GM19351 (cell line): ENCODE data around the gene CCDC40.

ENCODE experiments used
- ATAC-seq: cut with Tn5 transposase; IDR thresholded peaks from one replicate; pipeline ENCODE4 v1.9.1; 2021; ENCODE audit warnings: mild to moderate bottlenecking, moderate library complexity; ENCODE audit not compliant: unreplicated experiment

The CCDC40 gene

DNA sequence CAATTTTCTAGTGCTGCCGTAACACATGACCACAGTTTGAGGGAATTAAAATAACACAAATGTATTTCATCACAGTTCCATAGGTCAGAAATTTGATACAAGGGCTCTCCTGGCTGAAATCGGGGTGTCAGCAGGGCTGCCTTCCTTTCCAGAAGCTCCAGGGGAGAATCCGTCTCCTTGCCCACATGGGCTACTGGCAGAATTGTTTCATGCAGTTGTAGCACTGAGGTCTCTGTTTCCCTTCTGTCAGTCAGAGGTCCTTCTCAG lies 89.9 kb downstream of the CCDC40 start:
- no peak for ATAC-seq

DNA sequence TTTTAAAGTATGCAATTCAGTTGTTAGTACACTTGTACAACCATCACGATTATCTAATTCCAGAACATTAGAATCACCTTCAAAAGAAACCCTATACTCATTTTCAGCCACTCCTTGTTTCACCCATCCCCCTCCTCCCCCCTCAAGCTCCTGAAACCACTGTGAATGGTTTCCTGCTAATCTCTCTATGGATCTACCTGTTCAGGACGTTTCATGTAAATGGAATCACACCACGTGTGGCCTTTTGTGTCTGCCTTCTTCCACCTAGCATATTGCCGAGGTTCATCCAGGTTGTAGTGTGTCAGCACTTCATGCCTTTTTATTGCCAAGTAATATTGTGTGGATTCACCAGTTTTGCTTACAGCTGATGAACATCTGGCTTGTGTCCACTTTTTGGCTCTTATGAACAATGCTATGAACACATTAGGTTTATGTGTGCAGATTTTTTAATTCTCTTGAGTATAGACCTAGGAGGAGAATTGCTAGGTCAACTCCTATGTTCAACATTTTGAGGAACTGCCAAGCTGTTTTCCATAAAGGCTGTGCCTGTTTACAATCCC lies 92.6 kb downstream of the CCDC40 start:
- ATAC-seq, result no peak

DNA sequence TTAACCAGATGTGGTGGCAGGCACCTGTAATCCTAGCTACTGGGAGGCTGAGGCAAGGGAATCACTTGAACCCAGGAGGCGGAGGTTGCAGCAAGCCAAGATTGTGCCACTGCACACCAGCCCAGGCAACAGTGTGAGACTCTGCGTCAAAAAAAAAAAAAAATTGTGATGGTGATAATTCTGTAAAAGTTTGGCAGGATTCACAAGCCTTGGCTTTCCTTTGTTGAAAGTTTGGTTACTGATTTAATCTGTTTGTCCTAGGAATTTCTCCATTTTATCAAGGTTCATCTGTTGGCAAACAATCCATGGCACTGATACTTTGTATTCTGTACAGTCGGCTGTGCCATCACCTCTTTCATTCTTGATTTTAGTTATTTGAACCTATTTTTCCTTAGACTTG lies 94.5 kb downstream of the CCDC40 start:
- no peak for ATAC-seq

DNA sequence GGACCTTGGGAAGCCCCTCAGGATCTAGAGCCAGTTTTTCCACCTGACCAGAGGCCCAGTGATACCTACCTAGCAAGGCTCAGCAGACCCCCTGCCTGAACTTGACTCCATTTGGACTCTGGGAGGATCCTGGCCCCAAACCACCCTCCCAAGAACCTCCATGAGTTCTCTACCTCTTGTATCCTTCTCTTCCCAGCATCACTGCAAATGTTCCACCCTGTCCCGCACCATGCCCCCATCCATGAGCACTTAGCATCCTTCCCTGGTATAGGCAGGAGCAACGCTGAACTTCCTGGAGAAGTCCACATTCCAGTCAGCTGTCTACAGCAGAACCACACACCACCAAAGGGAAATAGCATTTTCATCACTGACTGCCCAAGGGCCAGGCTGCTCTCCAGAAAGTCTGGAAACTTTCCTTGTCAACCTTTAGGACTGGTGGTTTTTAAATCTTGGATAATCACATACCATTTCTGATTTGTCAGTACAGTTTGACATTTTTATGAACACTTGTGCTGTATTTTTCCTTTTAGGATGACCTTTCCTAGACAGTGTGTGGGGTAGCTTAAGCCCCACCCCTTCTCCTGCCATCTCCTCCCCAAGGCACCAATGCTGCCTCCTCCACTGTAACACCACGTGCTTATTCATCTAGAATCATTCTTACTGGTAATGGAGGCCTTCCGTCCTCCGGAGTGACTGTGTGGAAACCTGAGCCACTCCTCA lies 96.6 kb downstream of the CCDC40 start:
- no peak for ATAC-seq

DNA sequence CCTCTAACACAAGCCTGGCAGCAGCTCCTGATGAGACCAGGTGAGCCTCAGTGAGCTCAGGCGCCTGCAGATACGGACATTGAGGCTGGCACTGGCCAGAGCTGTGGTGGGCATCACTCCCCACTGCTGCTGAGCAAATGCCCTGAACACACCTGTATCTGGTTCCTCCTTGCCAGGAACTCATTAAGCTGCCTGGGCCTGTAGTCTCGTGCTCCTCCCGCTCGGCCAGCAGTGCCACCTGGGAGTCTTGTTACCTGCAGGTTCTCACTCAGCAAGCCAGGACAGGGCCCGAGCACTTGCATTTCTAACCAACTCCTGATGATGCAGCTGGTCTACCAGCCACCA lies 97.2 kb downstream of the CCDC40 start:
- no peak for ATAC-seq

DNA sequence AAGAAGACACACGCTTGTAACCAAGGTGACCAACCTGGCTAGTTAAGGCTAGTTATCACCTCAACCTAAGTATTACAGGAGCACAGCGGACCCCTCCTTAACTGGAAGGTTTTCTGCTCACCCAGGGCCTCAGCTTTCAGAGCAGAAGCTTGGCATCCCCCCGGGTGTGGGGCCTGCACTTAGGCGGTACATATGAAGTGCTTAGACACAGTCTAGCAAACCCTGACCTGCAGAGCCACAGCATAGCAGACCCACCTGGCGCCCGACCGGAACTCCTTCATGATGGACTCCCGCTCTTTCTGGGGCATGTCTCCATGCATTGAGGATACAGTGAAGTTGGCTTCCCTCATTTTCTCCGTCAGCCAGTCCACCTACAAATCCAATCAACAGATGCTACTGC lies 100.7 kb downstream of the CCDC40 start:
- no peak for ATAC-seq

DNA sequence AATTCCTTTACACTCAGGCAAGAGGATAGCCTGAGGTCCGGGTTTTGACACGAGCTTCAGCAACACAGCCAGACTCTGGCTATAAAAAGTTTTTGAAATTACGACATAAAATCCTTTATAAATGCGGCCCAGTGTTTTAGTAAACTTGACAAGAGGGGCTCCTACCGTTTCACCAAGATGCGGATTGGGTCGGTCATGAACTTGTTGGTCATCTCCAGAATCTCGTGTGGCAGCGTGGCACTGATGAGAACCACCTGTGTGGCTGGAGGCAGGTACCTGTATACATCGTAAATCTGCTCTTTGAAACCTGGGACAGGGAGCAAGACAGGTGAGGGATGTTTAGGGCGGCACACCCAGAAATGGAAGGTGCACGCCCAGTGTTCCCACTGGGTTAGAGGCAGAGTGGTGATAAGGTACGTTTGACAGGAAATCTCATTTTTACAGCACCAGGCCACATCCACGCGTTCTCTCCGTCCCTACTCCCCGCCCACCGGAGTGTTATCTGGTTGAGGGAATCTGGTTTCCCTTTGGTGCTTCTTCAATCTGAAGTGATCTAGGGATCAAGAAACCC lies 102.5 kb downstream of the CCDC40 start:
- no peak for ATAC-seq

DNA sequence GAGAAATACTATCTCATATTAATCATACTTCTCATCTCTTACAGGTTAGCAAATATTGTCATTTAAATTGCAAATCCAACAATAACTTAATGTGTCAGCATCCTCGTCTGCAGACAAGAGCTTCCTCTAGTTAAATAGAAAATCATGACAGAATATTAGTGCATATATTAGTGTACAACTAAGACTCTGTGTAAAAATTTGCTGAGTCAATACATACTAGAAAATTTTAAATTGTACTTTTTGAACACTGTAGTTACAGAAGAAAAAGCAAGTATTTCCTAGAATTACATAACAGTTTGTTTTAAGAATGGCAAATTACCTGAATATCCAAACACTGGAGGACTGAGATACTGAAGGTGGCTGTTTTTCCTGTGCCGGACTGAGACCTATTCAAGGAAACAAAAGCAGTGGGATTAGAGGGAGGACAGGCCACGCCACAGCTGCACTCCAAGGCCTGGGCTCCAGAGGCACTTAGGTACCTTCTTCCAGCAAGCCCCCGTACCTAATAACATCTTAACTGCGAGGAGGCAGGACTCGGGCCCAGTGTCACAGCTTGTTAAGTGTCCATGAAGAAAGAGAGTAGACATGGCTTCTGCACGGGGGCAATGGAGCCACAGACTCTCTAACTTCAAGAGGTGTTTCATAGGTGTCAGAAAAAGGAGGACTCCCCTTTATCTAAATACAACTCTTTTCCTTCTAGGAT lies 105.2 kb downstream of the CCDC40 start:
- ATAC-seq, result no peak

DNA sequence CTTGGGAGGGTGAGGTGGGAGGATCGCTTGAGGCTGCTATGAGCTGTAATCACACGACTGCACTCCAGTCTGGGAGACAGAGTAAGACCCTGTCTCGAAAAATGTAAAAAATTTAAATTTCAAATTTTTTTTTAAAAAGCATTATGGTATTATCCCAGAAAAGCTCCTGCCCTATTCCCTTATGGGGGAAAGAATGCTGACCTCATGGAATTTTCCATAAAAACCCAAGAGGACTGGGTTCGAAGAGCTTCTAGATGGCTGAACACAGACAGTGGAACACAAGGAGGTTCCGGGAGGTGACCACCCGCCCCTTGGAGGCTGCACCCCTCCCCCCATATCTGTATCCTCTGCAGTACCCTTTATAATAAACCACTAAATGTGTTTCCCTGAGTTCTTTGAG lies 106.5 kb downstream of the CCDC40 start:
- no peak for ATAC-seq

DNA sequence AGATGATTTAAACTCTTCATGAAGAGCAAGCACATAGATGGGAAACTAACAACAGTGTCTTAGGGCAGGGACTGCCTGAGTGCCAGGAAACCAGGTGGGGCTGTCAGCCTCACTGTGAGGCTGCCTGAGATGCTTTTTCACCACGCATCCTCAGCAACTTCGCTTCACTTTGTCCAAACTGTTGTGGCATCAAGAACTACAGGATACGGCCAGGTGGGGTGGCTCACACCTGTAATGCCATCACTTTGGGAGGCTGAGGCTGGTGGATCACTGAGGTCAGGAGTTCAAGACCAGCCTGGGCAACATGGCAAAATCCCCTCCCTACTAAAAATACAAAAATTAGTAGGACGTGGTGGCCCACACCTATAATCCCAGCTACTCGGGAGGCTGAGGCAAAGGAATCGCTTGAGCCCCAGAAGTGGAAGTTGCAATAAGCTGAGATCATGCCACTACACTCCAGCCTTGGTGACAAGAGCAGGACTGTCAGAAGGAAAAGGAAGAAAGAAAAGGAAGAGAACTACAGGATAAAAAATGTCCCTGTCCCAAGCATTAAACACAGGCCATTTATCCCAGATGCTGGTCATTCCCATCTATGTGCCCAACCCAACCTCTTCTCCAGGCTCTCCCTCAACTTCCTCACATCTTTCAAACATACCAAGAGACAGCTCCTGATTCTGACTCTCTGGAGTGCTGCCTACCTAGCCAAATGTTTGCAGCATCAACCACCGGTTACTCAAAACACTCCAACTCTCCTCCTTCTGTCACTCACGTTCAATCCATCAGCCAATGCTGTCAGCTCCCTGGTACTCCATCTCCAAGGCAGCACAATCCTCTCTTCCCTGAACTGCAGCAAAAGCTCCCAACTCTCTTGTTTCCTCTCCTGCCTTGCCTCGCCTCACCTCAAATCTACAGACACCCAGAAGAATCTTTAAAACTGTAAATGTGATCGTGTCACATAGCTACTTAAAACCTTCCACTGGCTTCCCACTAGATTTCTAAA lies 108.9 kb downstream of the CCDC40 start:
- ATAC-seq, result no peak

DNA sequence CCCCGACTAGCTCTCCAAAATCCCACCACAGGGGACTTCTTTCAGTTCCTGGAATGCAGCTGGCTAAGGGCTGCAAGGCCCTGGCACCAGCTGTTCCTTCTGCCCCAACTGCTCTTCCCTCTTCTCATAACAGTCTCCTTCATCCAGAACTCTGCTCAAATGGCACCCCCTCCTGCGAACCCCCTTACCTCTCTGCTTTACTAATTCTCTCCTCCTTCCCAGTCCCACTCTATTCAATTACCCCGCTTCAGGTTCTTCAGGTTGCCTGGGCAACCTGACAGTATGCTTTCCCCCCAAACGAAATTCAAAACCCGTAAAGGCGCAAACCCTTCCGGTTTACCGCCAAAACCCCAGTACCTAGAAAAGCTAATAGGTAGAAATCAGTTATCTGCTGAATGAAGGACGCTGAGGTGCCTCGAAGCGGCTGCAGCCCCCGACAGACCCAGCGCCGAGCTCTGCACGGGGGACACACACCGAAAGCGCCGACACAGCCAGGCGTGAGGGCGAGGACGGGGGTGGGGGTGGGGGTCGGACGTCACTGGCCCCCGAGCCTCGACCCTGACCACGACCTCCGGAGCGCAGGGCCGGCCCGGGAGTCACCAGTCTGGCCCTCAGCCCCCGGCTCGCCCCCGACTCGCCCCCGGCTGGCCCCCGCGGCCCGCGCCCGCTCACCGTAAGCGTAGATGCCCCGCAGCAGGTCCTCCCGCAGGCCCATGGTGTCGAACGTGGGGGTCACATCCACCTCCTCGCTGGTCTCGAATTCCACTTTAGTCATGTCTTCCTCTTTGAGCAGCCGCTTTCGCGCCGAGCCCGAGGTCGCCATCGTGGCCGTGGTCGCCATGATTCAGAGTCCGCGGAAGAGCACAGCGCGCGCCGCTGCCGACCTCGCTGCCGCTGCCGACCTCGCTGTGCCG lies 109.9 kb downstream of the CCDC40 start:
- ATAC-seq, result no peak

DNA sequence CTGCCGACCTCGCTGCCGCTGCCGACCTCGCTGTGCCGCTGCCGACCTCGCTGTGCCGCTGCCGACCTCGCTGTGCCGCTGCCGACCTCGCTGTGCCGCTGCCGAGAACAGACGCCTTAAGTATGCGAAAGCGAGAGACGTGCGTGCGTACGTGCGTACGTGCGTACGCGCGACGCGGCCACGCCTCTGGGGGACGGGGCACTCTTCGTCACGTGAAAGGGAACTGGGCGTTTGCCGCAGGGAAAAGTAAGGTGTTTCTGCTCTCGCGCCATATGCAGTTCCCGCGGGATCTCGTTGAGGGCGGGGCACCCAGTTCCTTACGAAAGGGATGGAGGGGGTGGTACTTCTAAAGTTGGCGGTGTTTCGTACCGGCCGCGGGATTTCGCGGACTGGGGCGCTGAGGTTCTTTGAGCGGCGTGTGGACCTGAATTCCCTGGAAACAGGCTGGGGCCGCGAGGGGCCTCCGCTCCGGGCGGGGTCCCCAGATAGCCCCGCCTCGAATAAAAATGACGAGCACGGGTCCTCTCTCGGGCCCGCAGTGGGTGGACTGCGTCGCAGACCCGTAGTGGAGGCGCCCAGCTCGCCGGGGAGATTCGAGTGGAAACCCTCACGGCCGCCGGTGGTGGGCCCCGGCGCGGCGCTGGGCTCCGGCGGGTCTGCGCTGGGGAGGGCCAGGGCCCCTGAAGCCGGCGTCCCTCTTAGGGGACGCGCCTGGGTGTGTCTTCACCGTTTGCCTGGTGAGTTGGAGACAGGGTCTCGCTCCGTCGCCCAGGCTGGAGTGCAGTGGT lies 110.8 kb downstream of the CCDC40 start, which contains the start of gene EIF4A3:
TSS of gene EIF4A3 (minus strand) at position 94 of the 788 bp plus-strand sequence. CDS start 167 bp downstream, outside the sequence.
- ATAC-seq, result peak; percentile 90
